Neural cell (in vitro differentiated cells): ENCODE data around the gene OTULIN. TPM values are rescaled to one million over a fixed set of nuclear protein-coding genes. Genes with fewer than 3 reads are reported as not detected.

ENCODE experiments used
- H2AFZ ChIP-seq: fragments of 200-600, 300-800 bp; sonication (generic), shearing (Covaris generic); 2 replicates; pipeline ENCODE4 v1.6.0; 2014; ENCODE audit warnings: low read depth, mild to moderate bottlenecking, antibody characterized with exemption, low read length, moderate library complexity
- H3F3A ChIP-seq: fragments of 200-600 bp; shearing (Covaris generic); 2 replicates; pipeline ENCODE4 v1.6.1; 2016; ENCODE audit warnings: mild to moderate bottlenecking, moderate library complexity, mixed read lengths, antibody characterized with exemption, low read length; ENCODE audit not compliant: insufficient read depth, poor library complexity, severe bottlenecking
- H3K27ac ChIP-seq: fragments of 200-600, 300-800 bp; sonication (generic), shearing (Covaris generic); 2 replicates; pipeline ENCODE4 v1.5.1; 2014; ENCODE audit warnings: mild to moderate bottlenecking, low read length, moderate library complexity
- H3K27me3 ChIP-seq: fragments of 300-800, 200-600 bp; sonication (generic), shearing (Covaris generic); 2 replicates; pipeline ENCODE4 v1.6.0; 2014; ENCODE audit warnings: mild to moderate bottlenecking, low read depth, low read length, moderate library complexity; ENCODE audit not compliant: insufficient read depth
- H3K36me3 ChIP-seq: fragments of 300-800, 200-600 bp; sonication (generic), shearing (Covaris generic); 2 replicates; pipeline ENCODE4 v1.5.1; 2014; ENCODE audit warnings: mild to moderate bottlenecking, antibody characterized with exemption, low read length, moderate library complexity; ENCODE audit not compliant: insufficient read depth
- H3K4me2 ChIP-seq: fragments of 300-800, 200-600 bp; sonication (generic), shearing (Covaris generic); 2 replicates; pipeline ENCODE4 v1.6.0; 2014; ENCODE audit warnings: mild to moderate bottlenecking, low read length
- H3K4me3 ChIP-seq: fragments of 300-800, 200-600 bp; sonication (generic), shearing (Covaris generic); 2 replicates; pipeline ENCODE4 v1.5.1; 2014; ENCODE audit warnings: mild to moderate bottlenecking, low read length, moderate library complexity
- H3K79me2 ChIP-seq: fragments of 200-600 bp; shearing (Covaris generic); replicated peaks from 2 replicates; pipeline ENCODE4 v1.6.0; 2014; ENCODE audit warnings: mild to moderate bottlenecking, low read length, moderate library complexity; ENCODE audit not compliant: insufficient read depth
- H3K9ac ChIP-seq: fragments of 300-800, 200-600 bp; sonication (generic), shearing (Covaris generic); 2 replicates; pipeline ENCODE4 v1.6.1; 2016; ENCODE audit warnings: mild to moderate bottlenecking, low read length, mixed read lengths
- H3K9me2 ChIP-seq: fragments of 200-600 bp; shearing (Covaris generic); 2 replicates; pipeline ENCODE4 v1.6.1; 2016; ENCODE audit warnings: mild to moderate bottlenecking, low read length, mixed read lengths; ENCODE audit not compliant: insufficient read depth
- H3K9me3 ChIP-seq: fragments of 200-600, 300-800 bp; sonication (generic), shearing (Covaris generic); 2 replicates; pipeline ENCODE4 v1.6.1; 2016; ENCODE audit warnings: mild to moderate bottlenecking, mixed run types, low read length, moderate library complexity, mixed read lengths
- H4K20me1 ChIP-seq: fragments of 200-600 bp; shearing (Covaris generic); 2 replicates; pipeline ENCODE4 v1.6.1; 2016; ENCODE audit warnings: mild to moderate bottlenecking, mixed run types; ENCODE audit not compliant: insufficient read depth
- EP300 ChIP-seq: fragments of 450-650 bp; conservative IDR thresholded peaks from 2 replicates; pipeline ENCODE4 v1.6.1; 2014; ENCODE audit warnings: antibody characterized with exemption, mild to moderate bottlenecking, moderate library complexity; ENCODE audit not compliant: poor library complexity, severe bottlenecking
- EZH2 ChIP-seq: fragments of 200-600, 300-800 bp; shearing (Covaris generic), sonication (generic); IDR thresholded peaks from 2 replicates; pipeline ENCODE4 v1.6.1; 2014; ENCODE audit warnings: antibody characterized with exemption, low read length, borderline replicate concordance, mild to moderate bottlenecking; ENCODE audit not compliant: insufficient read depth, poor library complexity, severe bottlenecking
- MXI1 ChIP-seq: fragments of 450-650 bp; conservative IDR thresholded peaks from 2 replicates; pipeline ENCODE4 v1.6.1; 2014; ENCODE audit warnings: antibody characterized with exemption, mild to moderate bottlenecking; ENCODE audit not compliant: poor library complexity, severe bottlenecking
- POLR2AphosphoS5 ChIP-seq: IDR thresholded peaks from 2 replicates; pipeline ENCODE4 v1.6.1; 2012
- RAD21 ChIP-seq: fragments of 450-650 bp; conservative IDR thresholded peaks from 2 replicates; pipeline ENCODE4 v1.6.1; 2014; ENCODE audit warnings: antibody characterized with exemption, mild to moderate bottlenecking, moderate library complexity
- SMC3 ChIP-seq: fragments of 450-650 bp; conservative IDR thresholded peaks from 2 replicates; pipeline ENCODE4 v1.6.1; 2014; ENCODE audit warnings: antibody characterized with exemption, mild to moderate bottlenecking, moderate library complexity; ENCODE audit not compliant: poor library complexity
- TAF1 ChIP-seq: IDR thresholded peaks from 2 replicates; pipeline ENCODE4 v1.6.1; 2012; ENCODE audit warnings: low read depth
- polyA plus RNA-seq: library from polyadenylated mRNA; depleted of rRNA; stranded (reverse); fragments of >200 nt; gene quantifications from 2 replicates; pipeline ENCODE4 v1.2.3, GENCODE V29; 2014
- TF ChIP-seq, protein P1 (sequence below): IDR thresholded peaks from 2 replicates; pipeline ENCODE4 v1.6.1; 2012; ENCODE audit warnings: borderline replicate concordance
- TF ChIP-seq, protein P2 (sequence below): fragments of 450-650 bp; IDR thresholded peaks from 2 replicates; pipeline ENCODE4 v1.5.1; 2014; ENCODE audit warnings: antibody characterized with exemption, mild to moderate bottlenecking, moderate library complexity; ENCODE audit not compliant: poor library complexity, severe bottlenecking

Gene OTULIN
- polyA plus RNA-seq, 1 donor from 2014 or later: 19.9 TPM

DNA sequence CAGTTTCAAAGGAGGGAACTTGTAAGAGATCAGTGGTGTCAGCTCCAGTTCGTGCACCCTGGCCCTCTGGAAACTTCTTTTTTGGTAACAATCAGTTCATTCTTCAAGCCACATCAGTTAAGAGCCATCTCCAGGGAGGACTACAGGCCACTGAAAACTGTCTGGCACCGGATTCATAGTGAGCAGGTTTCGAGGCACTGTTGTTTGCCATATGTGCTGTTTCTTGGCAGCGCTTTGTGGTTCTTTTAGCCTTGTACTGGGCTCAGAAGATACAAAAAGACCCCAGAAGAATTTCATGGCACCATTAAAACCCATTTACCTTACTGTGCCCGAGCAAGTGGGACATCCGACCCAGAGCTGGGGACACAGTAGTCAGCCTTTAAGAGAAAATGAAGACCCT, 68.5 kb downstream of the OTULIN start:
- Histone ChIP-seq H3K79me2 (no peaks in the 10 kb centered on the region), H4K20me1 (no peaks in the 10 kb centered on the region), H3K9me2 (no peaks in the 10 kb centered on the region), H3K4me2 (no peak overlapping the region), H3K9ac (no peak overlapping the region), H3K9me3 (no peaks in the 10 kb centered on the region), H2AFZ (no peak overlapping the region), H3K27ac (no peak overlapping the region), H3K27me3 (no peaks in the 10 kb centered on the region), H3K4me3 (no peak overlapping the region), H3F3A (no peaks in the 10 kb centered on the region), H3K36me3 (no peaks in the 10 kb centered on the region)
- no peak for TF ChIP-seq SMC3
- TF ChIP-seq RAD21: no peak
- no peak for TF ChIP-seq MXI1
- TF ChIP-seq, protein P1, sequence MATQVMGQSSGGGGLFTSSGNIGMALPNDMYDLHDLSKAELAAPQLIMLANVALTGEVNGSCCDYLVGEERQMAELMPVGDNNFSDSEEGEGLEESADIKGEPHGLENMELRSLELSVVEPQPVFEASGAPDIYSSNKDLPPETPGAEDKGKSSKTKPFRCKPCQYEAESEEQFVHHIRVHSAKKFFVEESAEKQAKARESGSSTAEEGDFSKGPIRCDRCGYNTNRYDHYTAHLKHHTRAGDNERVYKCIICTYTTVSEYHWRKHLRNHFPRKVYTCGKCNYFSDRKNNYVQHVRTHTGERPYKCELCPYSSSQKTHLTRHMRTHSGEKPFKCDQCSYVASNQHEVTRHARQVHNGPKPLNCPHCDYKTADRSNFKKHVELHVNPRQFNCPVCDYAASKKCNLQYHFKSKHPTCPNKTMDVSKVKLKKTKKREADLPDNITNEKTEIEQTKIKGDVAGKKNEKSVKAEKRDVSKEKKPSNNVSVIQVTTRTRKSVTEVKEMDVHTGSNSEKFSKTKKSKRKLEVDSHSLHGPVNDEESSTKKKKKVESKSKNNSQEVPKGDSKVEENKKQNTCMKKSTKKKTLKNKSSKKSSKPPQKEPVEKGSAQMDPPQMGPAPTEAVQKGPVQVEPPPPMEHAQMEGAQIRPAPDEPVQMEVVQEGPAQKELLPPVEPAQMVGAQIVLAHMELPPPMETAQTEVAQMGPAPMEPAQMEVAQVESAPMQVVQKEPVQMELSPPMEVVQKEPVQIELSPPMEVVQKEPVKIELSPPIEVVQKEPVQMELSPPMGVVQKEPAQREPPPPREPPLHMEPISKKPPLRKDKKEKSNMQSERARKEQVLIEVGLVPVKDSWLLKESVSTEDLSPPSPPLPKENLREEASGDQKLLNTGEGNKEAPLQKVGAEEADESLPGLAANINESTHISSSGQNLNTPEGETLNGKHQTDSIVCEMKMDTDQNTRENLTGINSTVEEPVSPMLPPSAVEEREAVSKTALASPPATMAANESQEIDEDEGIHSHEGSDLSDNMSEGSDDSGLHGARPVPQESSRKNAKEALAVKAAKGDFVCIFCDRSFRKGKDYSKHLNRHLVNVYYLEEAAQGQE: no peak
- TF ChIP-seq EZH2: no peak
- TF ChIP-seq, protein P2, sequence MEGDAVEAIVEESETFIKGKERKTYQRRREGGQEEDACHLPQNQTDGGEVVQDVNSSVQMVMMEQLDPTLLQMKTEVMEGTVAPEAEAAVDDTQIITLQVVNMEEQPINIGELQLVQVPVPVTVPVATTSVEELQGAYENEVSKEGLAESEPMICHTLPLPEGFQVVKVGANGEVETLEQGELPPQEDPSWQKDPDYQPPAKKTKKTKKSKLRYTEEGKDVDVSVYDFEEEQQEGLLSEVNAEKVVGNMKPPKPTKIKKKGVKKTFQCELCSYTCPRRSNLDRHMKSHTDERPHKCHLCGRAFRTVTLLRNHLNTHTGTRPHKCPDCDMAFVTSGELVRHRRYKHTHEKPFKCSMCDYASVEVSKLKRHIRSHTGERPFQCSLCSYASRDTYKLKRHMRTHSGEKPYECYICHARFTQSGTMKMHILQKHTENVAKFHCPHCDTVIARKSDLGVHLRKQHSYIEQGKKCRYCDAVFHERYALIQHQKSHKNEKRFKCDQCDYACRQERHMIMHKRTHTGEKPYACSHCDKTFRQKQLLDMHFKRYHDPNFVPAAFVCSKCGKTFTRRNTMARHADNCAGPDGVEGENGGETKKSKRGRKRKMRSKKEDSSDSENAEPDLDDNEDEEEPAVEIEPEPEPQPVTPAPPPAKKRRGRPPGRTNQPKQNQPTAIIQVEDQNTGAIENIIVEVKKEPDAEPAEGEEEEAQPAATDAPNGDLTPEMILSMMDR: no peak
- TF ChIP-seq POLR2AphosphoS5: no peak
- no peak for TF ChIP-seq EP300
- TF ChIP-seq TAF1: no peak

DNA sequence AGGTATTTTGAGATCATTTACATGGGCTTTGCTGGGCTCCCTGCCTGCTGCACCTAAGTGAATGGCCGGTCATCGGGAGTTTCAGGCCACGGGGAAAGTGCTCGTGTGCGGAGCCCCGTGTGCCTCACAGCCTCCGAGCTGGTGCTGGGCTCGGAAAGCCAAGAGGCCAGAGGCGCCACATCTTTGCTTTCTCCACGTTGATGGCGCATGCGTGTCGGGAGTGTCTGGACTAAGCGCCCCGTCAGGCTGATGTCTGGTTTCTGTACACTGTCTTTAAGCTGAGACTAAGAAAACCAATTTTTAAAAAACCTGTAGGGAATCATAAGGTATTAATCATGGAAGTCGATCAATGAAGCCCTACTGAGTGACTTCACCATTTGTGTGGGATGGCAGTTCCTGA, 69.1 kb downstream of the OTULIN start:
- no peak overlapping the region for H3K4me3 ChIP-seq
- no peaks in the 10 kb centered on the region for H3K9me2 ChIP-seq
- H4K20me1 ChIP-seq: no peaks in the 10 kb centered on the region
- no peaks in the 10 kb centered on the region for H3K27me3 ChIP-seq
- H3K9ac ChIP-seq: no peak overlapping the region
- H3K4me2 ChIP-seq: no peak overlapping the region
- no peaks in the 10 kb centered on the region for H3K9me3 ChIP-seq
- H3K79me2 ChIP-seq: no peaks in the 10 kb centered on the region
- H2AFZ ChIP-seq: no peak overlapping the region
- no peaks in the 10 kb centered on the region for H3K36me3 ChIP-seq
- TF ChIP-seq, protein P1: no peak
- no peak for TF ChIP-seq SMC3
- TF ChIP-seq, protein P2: no peak
- no peak for TF ChIP-seq TAF1
- no peak for TF ChIP-seq RAD21
- TF ChIP-seq MXI1: no peak
- TF ChIP-seq EP300: no peak
- no peak for TF ChIP-seq POLR2AphosphoS5
- no peak for TF ChIP-seq EZH2
- H3K27ac ChIP-seq: no peak overlapping the region
- H3F3A ChIP-seq: no peaks in the 10 kb centered on the region
